H1 (cell line): ENCODE results near the gene STEAP3. TPM values are rescaled to one million over a fixed set of nuclear protein-coding genes. Genes with fewer than 3 reads are reported as not detected.

Experiments used
- CTCF ChIA-PET: fragments of 300-600 bp; sonication (Branson Sonifier 250); formaldehyde crosslinking; loops from one replicate; lab custom pipeline; 2021; ENCODE audit not compliant: partially characterized antibody; lab: Charles Lee
- POLR2A ChIA-PET: fragments of 300-600 bp; sonication (Branson Sonifier 250); formaldehyde crosslinking; loops from one replicate; lab custom pipeline; 2021; ENCODE audit warnings: inconsistent platforms; ENCODE audit not compliant: partially characterized antibody; lab: Charles Lee
- DNase-seq, 2 experiments: peaks; one replicate each; pipeline versions ENCODE4 v3.0.0 to v3.0.0-alpha.2; 2010 to 2022; ENCODE audit warnings: low spot score in 2 of 2, low read depth in 1 of 2, mixed read lengths in 1 of 2
- FAIRE-seq: peaks from 2 replicates; lab custom pipeline; 2011; peaks lifted over from hg19 to GRCh38; lab: Jason Lieb, UNC
- H2AFZ ChIP-seq: 2 replicates; pipeline ENCODE4 v1.8.1; 2012; ENCODE audit warnings: low read length, inconsistent platforms
- H2AK5ac ChIP-seq: 2 replicates; pipeline ENCODE4 v1.6.1; 2013; ENCODE audit warnings: low read depth, low read length
- H2BK120ac ChIP-seq: replicated peaks from 2 replicates; pipeline ENCODE3; 2013; ENCODE audit warnings: low read depth, low read length, inconsistent platforms
- H2BK12ac ChIP-seq: 2 replicates; pipeline ENCODE4 v1.6.1; 2013; ENCODE audit warnings: low read depth, low read length
- H2BK15ac ChIP-seq: 2 replicates; pipeline ENCODE4 v1.6.1; 2013; ENCODE audit warnings: low read length
- H2BK20ac ChIP-seq: 2 replicates; pipeline ENCODE4 v1.6.1; 2013; ENCODE audit warnings: low read length
- H2BK5ac ChIP-seq: 2 replicates; pipeline ENCODE4 v1.6.1; 2013; ENCODE audit warnings: low read depth, low read length
- H3K14ac ChIP-seq: 2 replicates; pipeline ENCODE4 v1.6.1; 2013; ENCODE audit warnings: inconsistent platforms; ENCODE audit not compliant: insufficient read length
- H3K18ac ChIP-seq: 2 replicates; pipeline ENCODE4 v1.6.1; 2013; ENCODE audit warnings: low read length; ENCODE audit errors: extremely low read depth
- H3K23ac ChIP-seq: 2 replicates; pipeline ENCODE4 v1.6.1; 2013; ENCODE audit warnings: inconsistent platforms; ENCODE audit not compliant: insufficient read length
- H3K23me2 ChIP-seq: 2 replicates; pipeline ENCODE4 v1.6.1; 2013; ENCODE audit warnings: low read depth, low read length
- H3K27ac ChIP-seq: 2 replicates; pipeline ENCODE4 v1.6.1; 2011; ENCODE audit warnings: low read depth, low read length, inconsistent platforms
- H3K27me3 ChIP-seq, 4 experiments: replicated peaks in 1 of 4; 1 replicate in 1 of 4; 2 replicates in 3 of 4; pipeline versions ENCODE4 v1.6.1 to v1.8.1; 2011 to 2013; ENCODE audit warnings: low read length in 3 of 4, mild to moderate bottlenecking in 3 of 4, inconsistent platforms in 2 of 4, mixed read lengths in 2 of 4, moderate library complexity in 1 of 4; ENCODE audit not compliant: control insufficient read depth in 3 of 4, insufficient read depth in 3 of 4; ENCODE audit errors: extremely low read depth in 1 of 4
- H3K36me3 ChIP-seq, 4 experiments: 2 replicates each; pipeline versions ENCODE4 v1.6.1 to v1.8.1; 2011 to 2013; ENCODE audit warnings: mild to moderate bottlenecking in 4 of 4, low read length in 3 of 4, moderate library complexity in 2 of 4, control low read depth in 1 of 4, inconsistent platforms in 1 of 4; ENCODE audit not compliant: insufficient read depth in 4 of 4, control insufficient read depth in 2 of 4
- H3K4ac ChIP-seq: replicated peaks from 2 replicates; pipeline ENCODE3; 2013; ENCODE audit warnings: low read length, low read depth, mixed read lengths, inconsistent platforms; ENCODE audit not compliant: insufficient read length
- H3K4me1 ChIP-seq, 4 experiments: replicated peaks in 1 of 4; 1 replicate in 1 of 4; 2 replicates in 3 of 4; pipeline versions ENCODE4 v1.6.1 to v1.8.1; 2011 to 2013; ENCODE audit warnings: low read length in 3 of 4, inconsistent platforms in 2 of 4, mixed read lengths in 1 of 4; ENCODE audit not compliant: insufficient read depth in 4 of 4, control insufficient read depth in 3 of 4
- H3K4me2 ChIP-seq, 2 experiments: 2 replicates each; pipeline versions ENCODE4 v1.6.1 to v1.8.1; 2011 to 2013; ENCODE audit warnings: low read depth in 2 of 2, low read length in 2 of 2, control low read depth in 1 of 2, inconsistent platforms in 1 of 2, mild to moderate bottlenecking in 1 of 2; ENCODE audit not compliant: insufficient read depth in 1 of 2
- H3K4me3 ChIP-seq, 4 experiments: fragments of 200-600, 300-600 bp in 1 of 4; sonication (generic), shearing (Covaris generic), sonication (Bioruptor Twin) in 1 of 4; 2 replicates each; pipeline versions ENCODE4 v1.5.1 to v1.8.1; 2011 to 2016; ENCODE audit warnings: low read length in 4 of 4, low read depth in 3 of 4, control low read depth in 2 of 4, inconsistent platforms in 2 of 4, mild to moderate bottlenecking in 2 of 4, mixed read lengths in 1 of 4, moderate library complexity in 1 of 4; ENCODE audit not compliant: insufficient read depth in 2 of 4; ENCODE audit errors: extremely low read depth in 1 of 4
- H3K56ac ChIP-seq: replicated peaks from 2 replicates; pipeline ENCODE3; 2013; ENCODE audit warnings: low read depth, mild to moderate bottlenecking, mixed read lengths, low read length, inconsistent platforms; ENCODE audit not compliant: insufficient read length
- H3K79me1 ChIP-seq: 2 replicates; pipeline ENCODE4 v1.6.1; 2013; ENCODE audit warnings: low read depth, low read length, control low read depth
- H3K79me2 ChIP-seq, 2 experiments: 2 replicates each; pipeline versions ENCODE4 v1.6.1 to v1.8.1; 2012 to 2013; ENCODE audit warnings: low read length in 2 of 2, mild to moderate bottlenecking in 2 of 2, inconsistent platforms in 1 of 2; ENCODE audit not compliant: insufficient read depth in 2 of 2, control insufficient read depth in 1 of 2
- H3K9ac ChIP-seq, 4 experiments: replicated peaks in 1 of 4; 1 replicate in 1 of 4; 2 replicates in 3 of 4; pipeline versions ENCODE4 v1.6.1 to v1.8.1; 2011 to 2013; ENCODE audit warnings: low read depth in 3 of 4, low read length in 3 of 4, control low read depth in 2 of 4, mild to moderate bottlenecking in 2 of 4, moderate library complexity in 2 of 4, inconsistent platforms in 1 of 4; ENCODE audit errors: extremely low read depth in 1 of 4
- H3K9me3 ChIP-seq, 2 experiments: 2 replicates each; pipeline versions ENCODE4 v1.6.1 to v1.8.1; 2012 to 2013; ENCODE audit warnings: mild to moderate bottlenecking in 2 of 2, moderate library complexity in 2 of 2, control low read depth in 1 of 2, inconsistent platforms in 1 of 2, low read depth in 1 of 2, low read length in 1 of 2, mixed read lengths in 1 of 2; ENCODE audit not compliant: insufficient read depth in 2 of 2
- H4K20me1 ChIP-seq, 2 experiments: replicated peaks in 1 of 2; 2 replicates each; pipeline versions ENCODE3 to v1.8.1; 2011 to 2013; ENCODE audit warnings: inconsistent platforms in 2 of 2, low read length in 2 of 2, mild to moderate bottlenecking in 1 of 2; ENCODE audit not compliant: insufficient read depth in 2 of 2, control insufficient read depth in 1 of 2
- H4K5ac ChIP-seq: 2 replicates; pipeline ENCODE4 v1.6.1; 2013; ENCODE audit warnings: low read length, low read depth, mixed read lengths, inconsistent platforms; ENCODE audit not compliant: insufficient read length
- H4K8ac ChIP-seq: 2 replicates; pipeline ENCODE4 v1.8.0; 2013; ENCODE audit warnings: mild to moderate bottlenecking, moderate library complexity, low read length, inconsistent platforms; ENCODE audit not compliant: insufficient read depth; ENCODE audit errors: extremely low read depth
- H4K91ac ChIP-seq: replicated peaks from 2 replicates; pipeline ENCODE3; 2013; ENCODE audit warnings: low read length, mixed read lengths, inconsistent platforms; ENCODE audit not compliant: insufficient read length
- ASH2L ChIP-seq: fragments of 200-600, 300-600 bp; sonication (generic); IDR thresholded peaks from one replicate; pipeline ENCODE4 v1.7.1; 2017; ENCODE audit warnings: low read length
- BACH1 ChIP-seq: IDR thresholded peaks from 2 replicates; pipeline ENCODE4 v1.6.1; 2012; ENCODE audit warnings: low read length, improper control_type of control experiment
- CTBP2 ChIP-seq: IDR thresholded peaks from 2 replicates; pipeline ENCODE4 v1.7.0; 2011; ENCODE audit warnings: borderline replicate concordance, mild to moderate bottlenecking, moderate library complexity, mixed read lengths, low read length; ENCODE audit not compliant: insufficient read depth, insufficient read length
- HDAC6 ChIP-seq: IDR thresholded peaks from one replicate; pipeline ENCODE4 v1.7.1; 2012; ENCODE audit warnings: low read depth, mild to moderate bottlenecking, inconsistent platforms, low read length, moderate library complexity
- KDM5A ChIP-seq: fragments of 200-600 bp; IDR thresholded peaks from 2 replicates; pipeline ENCODE4 v1.7.1; 2012; ENCODE audit warnings: mild to moderate bottlenecking, low read length, inconsistent platforms, mixed read lengths
- MAX ChIP-seq: IDR thresholded peaks from 2 replicates; pipeline ENCODE4 v1.6.1; 2012; ENCODE audit warnings: inconsistent platforms
- POU5F1 ChIP-seq: IDR thresholded peaks from 2 replicates; pipeline ENCODE4 v1.6.1; 2011; ENCODE audit warnings: low read depth, mild to moderate bottlenecking, low read length, moderate library complexity
- SAP30 ChIP-seq: fragments of 300-600 bp; sonication (generic); IDR thresholded peaks from 2 replicates; pipeline ENCODE4 v1.7.1; 2012; ENCODE audit warnings: low read length, moderate library complexity, mild to moderate bottlenecking, inconsistent platforms; ENCODE audit not compliant: insufficient read depth, insufficient replicate concordance
- SP1 ChIP-seq: IDR thresholded peaks from 2 replicates; pipeline ENCODE4 v1.6.1; 2011; ENCODE audit warnings: low read depth, low read length
- SP4 ChIP-seq: IDR thresholded peaks from 2 replicates; pipeline ENCODE4 v1.6.1; 2012; ENCODE audit warnings: low read length, inconsistent platforms
- WGBS, 2 experiments: shearing (Covaris generic) in 1 of 2; methylation state at CpG; one replicate each; pipeline versions ENCODE4 v1.1.6 to v1.1.7; 2013 to 2015; ENCODE audit warnings: low lambda C conversion rate in 2 of 2, mixed read lengths in 2 of 2, inconsistent platforms in 1 of 2, low coverage in 1 of 2, missing lambda C conversion rate in 1 of 2; ENCODE audit not compliant: insufficient replicate concordance in 2 of 2, insufficient coverage in 1 of 2, insufficient read length in 1 of 2; ENCODE audit errors: extremely low coverage in 1 of 2, missing lambda C conversion rate in 1 of 2; 5-methylcytosine and 5-hydroxymethylcytosine counted together
- polyA plus RNA-seq, 7 experiments: library from polyadenylated mRNA; depleted of rRNA in 3 of 7; stranded (reverse) in 5 of 7; unstranded in 2 of 7; fragments of >200 nt in 5 of 7; fragments of 200-250 nt in 2 of 7; gene quantifications; 1 replicate in 5 of 7; 2 replicates in 1 of 7; 4 replicates in 1 of 7; pipeline versions ENCODE4 v1.2.1 to v1.2.3, GENCODE V29; 2011 to 2013; ENCODE audit warnings: missing spikeins in 2 of 7, mixed read lengths in 2 of 7
- total RNA-seq: library from RNA; stranded (reverse); fragmentation: NEBNext Ultra II Directional; extraction: Animal tissue kit (Norgen Biotek cat#: 25700); gene quantifications from 2 replicates; pipeline ENCODE4 v1.2.1, GENCODE V29; 2021
- TF ChIP-seq, protein P1 (sequence below): IDR thresholded peaks from 2 replicates; pipeline ENCODE4 v1.6.1; 2012; ENCODE audit warnings: low read length, inconsistent platforms

Gene STEAP3
- total and polyA plus RNA-seq, 2 of the 8 experiments (the other 6 are each of a cell fraction or from before 2014, with no cell fraction given), result 21.7 to 27.9 TPM

- no peaks in the 10 kb centered on the region for H3K79me1 ChIP-seq
- no peak overlapping the region for H3K4ac ChIP-seq
- H3K79me2 ChIP-seq, result no peaks in the 10 kb centered on the region
- ChIA-PET CTCF (interaction anchor here (0.9 to 2.6 kb wide), 5 partner anchors 16 to 203 kb away, joined by 3 to 10 read pairs (median 3); no protein-coding TSS in a partner anchor), POLR2A (interaction anchor here (0.8 kb wide), 1 partner anchor 9 kb away, joined by 3 read pairs; no protein-coding TSS in a partner anchor)
- no peak overlapping the region for H4K91ac ChIP-seq
- H3K27me3 ChIP-seq, result no peaks in the 10 kb centered on the region; a peak in 1 of 7 replicates
- no peaks in the 10 kb centered on the region for H4K20me1 ChIP-seq
- no peak overlapping the region for H3K27ac ChIP-seq
- H2BK120ac ChIP-seq, result no peak overlapping the region
- DNase-seq, result no peak
- no peak overlapping the region for H2BK5ac ChIP-seq
- H2BK12ac ChIP-seq, result no peak overlapping the region
- no peaks in the 10 kb centered on the region for H3K36me3 ChIP-seq
- no peak overlapping the region for H4K5ac ChIP-seq
- H3K4me1 ChIP-seq, result no peaks in the 10 kb centered on the region
- no peak overlapping the region for H3K56ac ChIP-seq
- no peak overlapping the region for H3K4me2 ChIP-seq
- H3K9ac ChIP-seq, result no peak overlapping the region
- H3K4me3 ChIP-seq, result no peak overlapping the region
- no peak overlapping the region for H4K8ac ChIP-seq
- WGBS, 2 experiments, result 83% methylated on average over 8 of the region's 8 CpGs; no CpG with 5 or more reads in 1 of the 2 experiments
- H3K9me3 ChIP-seq, result no peaks in the 10 kb centered on the region
- no peak overlapping the region for H2BK20ac ChIP-seq
- H2AK5ac ChIP-seq, result no peak overlapping the region
- no peak overlapping the region for H2AFZ ChIP-seq
- no peak overlapping the region for H3K23ac ChIP-seq
- no peak overlapping the region for H2BK15ac ChIP-seq
- no peak overlapping the region for H3K14ac ChIP-seq
- H3K18ac ChIP-seq, result no peak overlapping the region; the same call in 1 of the 2 replicates
- no peaks in the 10 kb centered on the region for H3K23me2 ChIP-seq
- FAIRE-seq, result no peak
- TF ChIP-seq HDAC6 (no peak), SAP30 (no peak), BACH1 (no peak), MAX (no peak), POU5F1 (no peak), CTBP2 (no peak), KDM5A (no peak), ASH2L (no peak), SP4 (no peak), SP1 (no peak)
- TF ChIP-seq, protein P1, sequence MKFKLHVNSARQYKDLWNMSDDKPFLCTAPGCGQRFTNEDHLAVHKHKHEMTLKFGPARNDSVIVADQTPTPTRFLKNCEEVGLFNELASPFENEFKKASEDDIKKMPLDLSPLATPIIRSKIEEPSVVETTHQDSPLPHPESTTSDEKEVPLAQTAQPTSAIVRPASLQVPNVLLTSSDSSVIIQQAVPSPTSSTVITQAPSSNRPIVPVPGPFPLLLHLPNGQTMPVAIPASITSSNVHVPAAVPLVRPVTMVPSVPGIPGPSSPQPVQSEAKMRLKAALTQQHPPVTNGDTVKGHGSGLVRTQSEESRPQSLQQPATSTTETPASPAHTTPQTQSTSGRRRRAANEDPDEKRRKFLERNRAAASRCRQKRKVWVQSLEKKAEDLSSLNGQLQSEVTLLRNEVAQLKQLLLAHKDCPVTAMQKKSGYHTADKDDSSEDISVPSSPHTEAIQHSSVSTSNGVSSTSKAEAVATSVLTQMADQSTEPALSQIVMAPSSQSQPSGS, result no peak
Measured at GRCh38 chr2:119190321-119191111, 33.1 kb upstream of the STEAP3 start.
